Measurements from ENCODE around the gene IRF9. TPM values are rescaled to one million over a fixed set of nuclear protein-coding genes. Genes with fewer than 3 reads are reported as not detected.

IRF9 gene
- total and polyA plus RNA-seq, 2 of the 13 experiments (the other 11 are each of a cell fraction or from before 2014, with no cell fraction given) = 14.9 to 49.7 TPM

GRCh38 chr14:24194873-24195185 is 33.8 kb downstream of the IRF9 start (continued):
- peak; percentile 9 for TF ChIP-seq PRPF4 (IDR thresholded peaks at IDR 0.05; ENCODE audit: low read depth, low read length, poor library complexity, severe bottlenecking)
- no peak for TF ChIP-seq RXRB (CRISPR knock-in tag; IDR thresholded peaks at IDR 0.05; ENCODE audit: borderline replicate concordance)
- 0 out of 2 replicates have a peak, but pooled peaks have one; percentile 12 for TF ChIP-seq CENPT (CRISPR knock-in tag; IDR thresholded peaks at IDR 0.05; ENCODE audit: low read depth)
- no peak for TF ChIP-seq ZNF276 (CRISPR knock-in tag; IDR thresholded peaks at IDR 0.05; ENCODE audit: low read depth)
- no peak for TF ChIP-seq CEBPB (IDR thresholded peaks at IDR 0.05; ENCODE audit: borderline replicate concordance, low read depth, low read length)

GRCh38 chr14:24195186-24196070 is 34.4 kb downstream of the IRF9 start, which contains the start of gene TM9SF1:
TM9SF1 (minus strand) TSS chr14:24195441; CDS start chr14:24195019, 422 bp downstream.
- H3K36me3 ChIP-seq (replicated peaks in 1 of 2; ENCODE audit: control insufficient read depth in 1 of 2, insufficient read depth in 2 of 2, low read length in 2 of 2) = peaks cover 15 to 24% of the 10 kb centered on the region in 2 experiments; a peak in 4 of 5 replicates
- CTCF ChIA-PET (ENCODE audit: low intra/inter-chr PET ratio, low total read pairs) = interaction anchor here (0.8 to 0.9 kb wide), 2 partner anchors 47 to 76 kb away, joined by 3 to 4 read pairs; partner anchors contain the start of genes RABGGTA and TINF2
- H3K27ac ChIP-seq (ENCODE audit: extremely low read length, insufficient read depth, low read length) = peak within 1 kb of the TSS; percentile 84
- H2AFZ ChIP-seq (ENCODE audit: low read length) = no peak within 1 kb of the TSS
- POLR2A ChIA-PET = interaction anchor here (0.7 to 4.3 kb wide), 45 partner anchors 8 to 1218 kb away, joined by 3 to 230 read pairs (median 6); partner anchors contain the start of genes CARMIL3, CHMP4A, CIDEB and DCAF11
- no TSS peak for BruUV-seq (replicated peaks)
- whole genome bisulfite sequencing (ENCODE audit: low lambda C conversion rate) = 2% methylated on average over 74 of the region's 89 CpGs
- H3K79me2 ChIP-seq (ENCODE audit: insufficient read depth, low read length) = peaks cover 43% of the 10 kb centered on the region
- H3K4me1 ChIP-seq (ENCODE audit: insufficient read depth, low read length) = peaks cover 65% of the 10 kb centered on the region
- peak; percentile 93 for DNase-seq (ENCODE audit: low spot score)
- no peaks in the 10 kb centered on the region for H3K9me3 ChIP-seq (ENCODE audit: low read length)
- intact Hi-C loops (cut with micrococcal nuclease; ENCODE audit: unreplicated experiment) (loop anchor here (1.0 kb wide), 2 partner anchors 18 to 102 kb away; partner anchors contain the start of gene CHMP4A), in situ Hi-C loops (cut with HindIII; ENCODE audit: extremely low pct_ligation_motif_present, low pct_unique_long_range_greater_than_20kb) (no loop called here)
- H3K27me3 ChIP-seq (ENCODE audit: control insufficient read depth in 1 of 2, insufficient read depth in 2 of 2, low read length in 2 of 2) = no peaks in the 10 kb centered on the region; a peak in 1 of 5 replicates
- peak within 1 kb of the TSS; percentile 97 for H3K9ac ChIP-seq (ENCODE audit: insufficient read depth, low read depth, low read length)
- ATAC-seq = peak; percentile 94
- no peak for FAIRE-seq
- H3K4me2 ChIP-seq (ENCODE audit: low read depth, low read length) = peak within 1 kb of the TSS; percentile 99
- no peaks in the 10 kb centered on the region for H4K20me1 ChIP-seq (ENCODE audit: insufficient read depth, low read length)
- H3K4me3 ChIP-seq (replicated peaks in 1 of 3; ENCODE audit: insufficient read depth in 1 of 3, low read depth in 2 of 3, low read length in 3 of 3) = peak within 1 kb of the TSS; percentile 79 to 91 (median 85)
- peak; percentile 97 for TF ChIP-seq KDM3A (CRISPR knock-in tag; IDR thresholded peaks at IDR 0.05; ENCODE audit: low read depth)
- TF ChIP-seq ZSCAN22 (CRISPR knock-in tag; IDR thresholded peaks at IDR 0.05) = peak; percentile 89
- TF ChIP-seq GZF1 (CRISPR knock-in tag; IDR thresholded peaks at IDR 0.05) = peak; percentile 95
- peak; percentile 88; the same call in 1 of the 2 replicates for TF ChIP-seq FOXK1 (CRISPR knock-in tag; IDR thresholded peaks at IDR 0.05; ENCODE audit: borderline replicate concordance, low read depth)
- peak; percentile 99 for TF ChIP-seq ZNF543 (CRISPR knock-in tag; IDR thresholded peaks at IDR 0.05)
- TF ChIP-seq ELF1 (CRISPR knock-in tag; IDR thresholded peaks at IDR 0.05) = peak; percentile 100
- TF ChIP-seq SP140L (CRISPR knock-in tag; IDR thresholded peaks at IDR 0.05; ENCODE audit: borderline replicate concordance) = peak; percentile 89; the same call in 1 of the 2 replicates
- peak; percentile 97 for TF ChIP-seq ETV6 (CRISPR knock-in tag; conservative IDR thresholded peaks at IDR 0.05)
- peak; percentile 96 for TF ChIP-seq ATF5 (CRISPR knock-in tag; IDR thresholded peaks at IDR 0.05; ENCODE audit: low read depth)
- TF ChIP-seq SKIL (CRISPR knock-in tag; IDR thresholded peaks at IDR 0.05; ENCODE audit: borderline replicate concordance) = no peak

Measured in HepG2 (cell line).